ENCODE measurements around the gene EDEM2.
"Not testable (repeated sequence)": the region's sequence is repeated elsewhere in the genome, so short reads cannot be mapped to it uniquely, and the experiment has no call there.

EDEM2 gene

GRCh38 chr20:35168701-35169409, 21.7 kb upstream of the EDEM2 start:
- DNase-seq: not testable (repeated sequence)

- DNase-seq: no peak
Observed at GRCh38 chr20:35167787-35168186, 20.7 kb upstream of the EDEM2 start.

- no peak for DNase-seq
Observed at GRCh38 chr20:35166242-35166830, 19.2 kb upstream of the EDEM2 start.

- no peak for DNase-seq
Observed at GRCh38 chr20:35165221-35166185, 18.4 kb upstream of the EDEM2 start.

- DNase-seq: not testable (repeated sequence)
Observed at GRCh38 chr20:35164531-35164930, 17.4 kb upstream of the EDEM2 start.

- DNase-seq: not testable (repeated sequence)
Observed at GRCh38 chr20:35160341-35160740, 13.2 kb upstream of the EDEM2 start.

- no peak for DNase-seq
Observed at GRCh38 chr20:35156978-35157377, 9.8 kb upstream of the EDEM2 start.

GRCh38 chr20:35155936-35156335, 8.8 kb upstream of the EDEM2 start:
- no peak for DNase-seq

- no peak for DNase-seq
Observed at GRCh38 chr20:35151736-35152135, 4.6 kb upstream of the EDEM2 start.

GRCh38 chr20:35150846-35151579, 3.9 kb upstream of the EDEM2 start:
- no peak for DNase-seq

- DNase-seq: not testable (repeated sequence)
Observed at GRCh38 chr20:35147575-35148071, 487 bp upstream of the EDEM2 start.

GRCh38 chr20:35146299-35146919, 727 bp downstream of the EDEM2 start:
- DNase-seq: no peak

GRCh38 chr20:35145141-35145564, 2.0 kb downstream of the EDEM2 start:
- DNase-seq: no peak

GRCh38 chr20:35144694-35145093, 2.4 kb downstream of the EDEM2 start:
- DNase-seq: no peak

GRCh38 chr20:35135867-35136586, 11.1 kb downstream of the EDEM2 start:
- no peak for DNase-seq

GRCh38 chr20:35134880-35135279, 12.3 kb downstream of the EDEM2 start:
- no peak for DNase-seq

GRCh38 chr20:35134472-35134871, 12.7 kb downstream of the EDEM2 start:
- DNase-seq: no peak

- no peak for DNase-seq
Observed at GRCh38 chr20:35133735-35134134, 13.4 kb downstream of the EDEM2 start.

- no peak for DNase-seq
Observed at GRCh38 chr20:35133031-35133430, 14.1 kb downstream of the EDEM2 start.

- no peak for DNase-seq
Observed at GRCh38 chr20:35131934-35132333, 15.2 kb downstream of the EDEM2 start.

GRCh38 chr20:35129647-35130069, 17.5 kb downstream of the EDEM2 start:
- no peak for DNase-seq

All from activated naive CD4-positive, alpha-beta T cell (primary cell).